H1 (cell line): Measurements from ENCODE around the gene COX10. TPM values are rescaled to one million over a fixed set of nuclear protein-coding genes. Genes with fewer than 3 reads are reported as not detected.

ENCODE experiments used
- CHD7 ChIP-seq: fragments of 300-600 bp; sonication (generic); IDR thresholded peaks from 2 replicates; pipeline ENCODE4 v1.7.1; 2012; ENCODE audit warnings: low read length, moderate library complexity, mild to moderate bottlenecking, inconsistent platforms; ENCODE audit not compliant: insufficient replicate concordance
- polyA plus RNA-seq, 7 experiments: library from polyadenylated mRNA; depleted of rRNA in 3 of 7; stranded (reverse) in 5 of 7; unstranded in 2 of 7; fragments of >200 nt in 5 of 7; fragments of 200-250 nt in 2 of 7; gene quantifications; 1 replicate in 5 of 7; 2 replicates in 1 of 7; 4 replicates in 1 of 7; pipeline versions ENCODE4 v1.2.1 to v1.2.3, GENCODE V29; 2011 to 2013; ENCODE audit warnings: missing spikeins in 2 of 7, mixed read lengths in 2 of 7
- total RNA-seq: library from RNA; stranded (reverse); fragmentation: NEBNext Ultra II Directional; extraction: Animal tissue kit (Norgen Biotek cat#: 25700); gene quantifications from 2 replicates; pipeline ENCODE4 v1.2.1, GENCODE V29; 2021

Gene COX10
- total and polyA plus RNA-seq, 2 of the 8 experiments (the other 6 are each of a cell fraction or from before 2014, with no cell fraction given): 18.0 to 23.0 TPM

GRCh38 chr17:14199601-14200000 is 130.3 kb downstream of the COX10 start (continued):
- TF ChIP-seq CHD7: no peak
- TF ChIP-seq, all 59 proteins: peak for 0
